HepG2 (cell line): ENCODE results near the gene NPBWR2. TPM values are rescaled to one million over a fixed set of nuclear protein-coding genes. Genes with fewer than 3 reads are reported as not detected.
A peak's percentile ranks its signal among the peaks of the same experiment; 100 is the strongest.

Experiments used
- CBX2 ChIP-seq, 2 experiments: fragments of 200-600 bp in 1 of 2; sonication (generic); formaldehyde crosslinking in 1 of 2; IDR thresholded peaks; 2 replicates each; pipeline versions ENCODE4 v1.7.0 to v1.8.1; 2018 to 2022; ENCODE audit warnings: low read depth in 2 of 2, low read length in 1 of 2, mild to moderate bottlenecking in 1 of 2, missing genetic modification reagents in 1 of 2
- CEBPB ChIP-seq: IDR thresholded peaks from 2 replicates; pipeline ENCODE4 v1.6.1; 2011; ENCODE audit warnings: low read depth, low read length, improper control_type of control experiment, borderline replicate concordance
- DPF2 ChIP-seq: sonication (generic); formaldehyde crosslinking; IDR thresholded peaks from 2 replicates; pipeline ENCODE4 v1.4.0; 2020; ENCODE audit warnings: mild to moderate bottlenecking, low read depth, missing genetic modification reagents, borderline replicate concordance
- ELF4 ChIP-seq: sonication (generic); formaldehyde crosslinking; IDR thresholded peaks from 2 replicates; pipeline ENCODE4 v1.5.0; 2020; ENCODE audit warnings: missing genetic modification reagents, mild to moderate bottlenecking, moderate library complexity, borderline replicate concordance
- EP300 ChIP-seq, 3 experiments: sonication (generic) in 1 of 3; formaldehyde crosslinking in 1 of 3; IDR thresholded peaks; 2 replicates each; pipeline versions ENCODE4 v1.5.1 to v1.6.1; 2011 to 2020; ENCODE audit warnings: low read depth in 2 of 3, low read length in 2 of 3, borderline replicate concordance in 1 of 3, improper control_type of control experiment in 1 of 3, mild to moderate bottlenecking in 1 of 3, missing genetic modification reagents in 1 of 3, moderate library complexity in 1 of 3
- HNRNPLL ChIP-seq: fragments of 200-400 bp; formaldehyde crosslinking; IDR thresholded peaks from 2 replicates; pipeline ENCODE4 v1.6.1; 2017; ENCODE audit warnings: mild to moderate bottlenecking, low read depth, low read length; ENCODE audit not compliant: poor library complexity, severe bottlenecking
- MAFG ChIP-seq: sonication (generic); formaldehyde crosslinking; IDR thresholded peaks from 2 replicates; pipeline ENCODE4 v1.5.1; 2020; ENCODE audit warnings: mild to moderate bottlenecking, missing genetic modification reagents
- MATR3 ChIP-seq: sonication (generic); formaldehyde crosslinking; IDR thresholded peaks from 2 replicates; pipeline ENCODE4 v1.4.0; 2020; ENCODE audit warnings: missing genetic modification reagents
- MAZ ChIP-seq, 2 experiments: sonication (generic) in 1 of 2; formaldehyde crosslinking in 1 of 2; IDR thresholded peaks; 2 replicates each; pipeline versions ENCODE4 v1.5.0 to v1.6.1; 2012 to 2020; ENCODE audit warnings: low read depth in 2 of 2, mild to moderate bottlenecking in 2 of 2, borderline replicate concordance in 1 of 2, improper control_type of control experiment in 1 of 2, low read length in 1 of 2, missing genetic modification reagents in 1 of 2, moderate library complexity in 1 of 2
- NFE2L2 ChIP-seq: fragments of 150-350 bp; IDR thresholded peaks from 2 replicates; pipeline ENCODE4 v1.6.1; 2014; ENCODE audit warnings: low read length
- NFIC ChIP-seq: IDR thresholded peaks from 2 replicates; pipeline ENCODE4 v1.6.1; 2012; ENCODE audit warnings: mild to moderate bottlenecking, low read length, inconsistent platforms
- STAG1 ChIP-seq: sonication (generic); formaldehyde crosslinking; IDR thresholded peaks from 2 replicates; pipeline ENCODE4 v1.4.0; 2020; ENCODE audit warnings: missing genetic modification reagents
- ZBTB21 ChIP-seq: sonication (generic); formaldehyde crosslinking; IDR thresholded peaks from 2 replicates; pipeline ENCODE4 v1.4.0; 2020; ENCODE audit warnings: missing genetic modification reagents
- ZIK1 ChIP-seq: sonication (generic); formaldehyde crosslinking; IDR thresholded peaks from 2 replicates; pipeline ENCODE4 v1.5.0; 2020; ENCODE audit warnings: mild to moderate bottlenecking, low read depth, missing genetic modification reagents, borderline replicate concordance
- ZNF256 ChIP-seq: sonication (generic); formaldehyde crosslinking; conservative IDR thresholded peaks from 2 replicates; pipeline ENCODE4 v1.4.0; 2020; ENCODE audit warnings: missing genetic modification reagents
- ZNF879 ChIP-seq: sonication (generic); formaldehyde crosslinking; IDR thresholded peaks from 2 replicates; pipeline ENCODE4 v1.8.1; 2023; ENCODE audit warnings: missing genetic modification reagents
- polyA plus RNA-seq, 8 experiments: library from polyadenylated mRNA; depleted of rRNA in 3 of 8; stranded (reverse) in 7 of 8; unstranded in 1 of 8; fragments of >200 nt; fragmentation: Illumina TruSeq in 4 of 8; extraction: Trizol in 4 of 8; gene quantifications; 2 replicates each; pipeline versions ENCODE4 v1.2.1 to v1.2.3, GENCODE V29; 2011 to 2016; ENCODE audit warnings: low read depth in 4 of 8, missing spikeins in 1 of 8, mixed read lengths in 1 of 8; ENCODE audit not compliant: insufficient read depth in 1 of 8
- total RNA-seq, 5 experiments: library from RNA; depleted of rRNA; stranded (reverse); fragments of >200 nt; fragmentation: Illumina TruSeq; extraction: Trizol; gene quantifications; 2 replicates each; pipeline ENCODE4 v1.2.3, GENCODE V29; 2016; ENCODE audit warnings: low read depth in 1 of 5
- TF ChIP-seq, protein P1 (sequence below): IDR thresholded peaks from 2 replicates; pipeline ENCODE4 v1.6.1; 2018; ENCODE audit warnings: missing genetic modification reagents, mild to moderate bottlenecking, missing compliant biosample characterization
- TF ChIP-seq, protein P2 (sequence below): sonication (generic); formaldehyde crosslinking; IDR thresholded peaks from 2 replicates; pipeline ENCODE4 v1.4.0; 2020; ENCODE audit warnings: missing genetic modification reagents
- TF ChIP-seq, protein P3 (sequence below): IDR thresholded peaks from 2 replicates; pipeline ENCODE4 v1.6.1; 2016; ENCODE audit warnings: missing compliant biosample characterization, missing genetic modification reagents, borderline replicate concordance

The NPBWR2 gene
- total and polyA plus RNA-seq, 2 of the 13 experiments (the other 11 are each of a cell fraction or from before 2014, with no cell fraction given), result not detected

DNA sequence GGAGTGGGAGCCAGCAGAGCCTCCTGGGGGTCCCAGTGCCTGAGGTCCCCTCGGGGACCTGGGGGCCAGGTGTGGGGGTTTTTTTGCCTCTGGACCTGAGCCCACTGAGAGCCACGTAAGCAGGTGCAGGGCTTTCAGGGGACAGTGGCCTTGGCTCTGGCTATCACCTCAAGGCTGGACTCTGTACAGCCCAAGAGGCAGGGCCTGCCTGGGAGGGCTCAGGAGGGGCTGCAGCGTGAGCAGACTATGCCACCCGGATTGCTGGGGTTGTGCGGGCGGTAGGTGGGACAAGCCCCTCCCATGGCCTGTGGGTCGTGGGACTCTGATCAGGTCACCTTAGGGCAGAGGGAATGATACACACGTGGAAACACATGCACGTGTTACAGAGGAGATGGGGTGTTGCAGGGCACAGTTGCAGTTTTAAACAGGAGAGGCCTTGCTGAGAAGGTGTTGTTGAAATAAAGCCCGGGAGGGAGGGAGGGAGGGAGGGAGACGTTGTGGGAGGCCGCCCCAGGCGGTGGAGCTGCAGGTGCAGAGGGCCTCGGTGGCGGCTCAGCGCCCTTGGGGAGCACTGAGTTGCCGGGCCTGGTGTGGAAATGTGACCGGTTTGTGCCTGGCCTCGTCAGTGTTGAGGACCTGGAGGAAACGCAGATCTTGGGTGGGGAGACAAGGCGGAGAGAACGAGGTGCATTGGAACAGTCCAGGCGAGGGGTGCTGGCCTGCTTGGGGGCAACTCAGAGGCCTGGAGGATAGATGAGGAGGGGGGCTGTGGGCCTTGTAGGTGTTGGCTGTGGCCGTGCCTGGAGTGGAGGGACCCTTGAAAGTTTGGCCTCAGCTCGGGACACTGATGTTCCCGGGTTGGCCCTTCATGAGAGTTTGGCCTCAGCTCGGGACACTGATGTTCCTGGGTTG lies 42.0 kb downstream of the NPBWR2 start (continued):
- TF ChIP-seq MATR3, result 0 out of 2 replicates have a peak, but pooled peaks have one; percentile 56
- TF ChIP-seq, protein P1, sequence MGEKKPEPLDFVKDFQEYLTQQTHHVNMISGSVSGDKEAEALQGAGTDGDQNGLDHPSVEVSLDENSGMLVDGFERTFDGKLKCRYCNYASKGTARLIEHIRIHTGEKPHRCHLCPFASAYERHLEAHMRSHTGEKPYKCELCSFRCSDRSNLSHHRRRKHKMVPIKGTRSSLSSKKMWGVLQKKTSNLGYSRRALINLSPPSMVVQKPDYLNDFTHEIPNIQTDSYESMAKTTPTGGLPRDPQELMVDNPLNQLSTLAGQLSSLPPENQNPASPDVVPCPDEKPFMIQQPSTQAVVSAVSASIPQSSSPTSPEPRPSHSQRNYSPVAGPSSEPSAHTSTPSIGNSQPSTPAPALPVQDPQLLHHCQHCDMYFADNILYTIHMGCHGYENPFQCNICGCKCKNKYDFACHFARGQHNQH (CRISPR knock-in tag), result peak; percentile 16; the same call in 1 of the 2 replicates
- TF ChIP-seq DPF2 (CRISPR knock-in tag), result peak; percentile 84
- TF ChIP-seq EP300 (IDR thresholded peaks at IDR 0.05; ENCODE audit: low read depth in 2 of 2, low read length in 2 of 2), result no peak
- 0 out of 2 replicates have a peak, but pooled peaks have one; percentile 15 for TF ChIP-seq EP300 (CRISPR knock-in tag; IDR thresholded peaks at IDR 0.05; ENCODE audit: borderline replicate concordance)
- no peak for TF ChIP-seq ZBTB21
- TF ChIP-seq STAG1 (CRISPR knock-in tag), result no peak
- 0 out of 2 replicates have a peak, but pooled peaks have one; percentile 19 for TF ChIP-seq MAZ (IDR thresholded peaks at IDR 0.05; ENCODE audit: borderline replicate concordance, low read depth, low read length)
- peak; percentile 84 for TF ChIP-seq MAZ (CRISPR knock-in tag; IDR thresholded peaks at IDR 0.05; ENCODE audit: low read depth)
- TF ChIP-seq, protein P2, sequence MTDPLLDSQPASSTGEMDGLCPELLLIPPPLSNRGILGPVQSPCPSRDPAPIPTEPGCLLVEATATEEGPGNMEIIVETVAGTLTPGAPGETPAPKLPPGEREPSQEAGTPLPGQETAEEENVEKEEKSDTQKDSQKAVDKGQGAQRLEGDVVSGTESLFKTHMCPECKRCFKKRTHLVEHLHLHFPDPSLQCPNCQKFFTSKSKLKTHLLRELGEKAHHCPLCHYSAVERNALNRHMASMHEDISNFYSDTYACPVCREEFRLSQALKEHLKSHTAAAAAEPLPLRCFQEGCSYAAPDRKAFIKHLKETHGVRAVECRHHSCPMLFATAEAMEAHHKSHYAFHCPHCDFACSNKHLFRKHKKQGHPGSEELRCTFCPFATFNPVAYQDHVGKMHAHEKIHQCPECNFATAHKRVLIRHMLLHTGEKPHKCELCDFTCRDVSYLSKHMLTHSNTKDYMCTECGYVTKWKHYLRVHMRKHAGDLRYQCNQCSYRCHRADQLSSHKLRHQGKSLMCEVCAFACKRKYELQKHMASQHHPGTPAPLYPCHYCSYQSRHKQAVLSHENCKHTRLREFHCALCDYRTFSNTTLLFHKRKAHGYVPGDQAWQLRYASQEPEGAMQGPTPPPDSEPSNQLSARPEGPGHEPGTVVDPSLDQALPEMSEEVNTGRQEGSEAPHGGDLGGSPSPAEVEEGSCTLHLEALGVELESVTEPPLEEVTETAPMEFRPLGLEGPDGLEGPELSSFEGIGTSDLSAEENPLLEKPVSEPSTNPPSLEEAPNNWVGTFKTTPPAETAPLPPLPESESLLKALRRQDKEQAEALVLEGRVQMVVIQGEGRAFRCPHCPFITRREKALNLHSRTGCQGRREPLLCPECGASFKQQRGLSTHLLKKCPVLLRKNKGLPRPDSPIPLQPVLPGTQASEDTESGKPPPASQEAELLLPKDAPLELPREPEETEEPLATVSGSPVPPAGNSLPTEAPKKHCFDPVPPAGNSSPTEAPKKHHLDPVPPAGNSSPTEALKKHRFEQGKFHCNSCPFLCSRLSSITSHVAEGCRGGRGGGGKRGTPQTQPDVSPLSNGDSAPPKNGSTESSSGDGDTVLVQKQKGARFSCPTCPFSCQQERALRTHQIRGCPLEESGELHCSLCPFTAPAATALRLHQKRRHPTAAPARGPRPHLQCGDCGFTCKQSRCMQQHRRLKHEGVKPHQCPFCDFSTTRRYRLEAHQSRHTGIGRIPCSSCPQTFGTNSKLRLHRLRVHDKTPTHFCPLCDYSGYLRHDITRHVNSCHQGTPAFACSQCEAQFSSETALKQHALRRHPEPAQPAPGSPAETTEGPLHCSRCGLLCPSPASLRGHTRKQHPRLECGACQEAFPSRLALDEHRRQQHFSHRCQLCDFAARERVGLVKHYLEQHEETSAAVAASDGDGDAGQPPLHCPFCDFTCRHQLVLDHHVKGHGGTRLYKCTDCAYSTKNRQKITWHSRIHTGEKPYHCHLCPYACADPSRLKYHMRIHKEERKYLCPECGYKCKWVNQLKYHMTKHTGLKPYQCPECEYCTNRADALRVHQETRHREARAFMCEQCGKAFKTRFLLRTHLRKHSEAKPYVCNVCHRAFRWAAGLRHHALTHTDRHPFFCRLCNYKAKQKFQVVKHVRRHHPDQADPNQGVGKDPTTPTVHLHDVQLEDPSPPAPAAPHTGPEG, result no peak
- TF ChIP-seq ZNF256, result no peak
- no peak for TF ChIP-seq ZNF879 (CRISPR knock-in tag)
- no peak for TF ChIP-seq NFE2L2
- no peak; the same call in 1 of the 2 replicates for TF ChIP-seq ZIK1 (CRISPR knock-in tag)
- TF ChIP-seq CBX2 (IDR thresholded peaks at IDR 0.05; ENCODE audit: low read depth, low read length), result no peak
- TF ChIP-seq CBX2 (CRISPR knock-in tag; IDR thresholded peaks at IDR 0.05; ENCODE audit: low read depth), result no peak
- peak; percentile 55 for TF ChIP-seq HNRNPLL
- no peak; the same call in 1 of the 2 replicates for TF ChIP-seq ELF4 (CRISPR knock-in tag)
- no peak for TF ChIP-seq CEBPB
- TF ChIP-seq NFIC, result no peak
- no peak for TF ChIP-seq MAFG (CRISPR knock-in tag)
- TF ChIP-seq, protein P3, sequence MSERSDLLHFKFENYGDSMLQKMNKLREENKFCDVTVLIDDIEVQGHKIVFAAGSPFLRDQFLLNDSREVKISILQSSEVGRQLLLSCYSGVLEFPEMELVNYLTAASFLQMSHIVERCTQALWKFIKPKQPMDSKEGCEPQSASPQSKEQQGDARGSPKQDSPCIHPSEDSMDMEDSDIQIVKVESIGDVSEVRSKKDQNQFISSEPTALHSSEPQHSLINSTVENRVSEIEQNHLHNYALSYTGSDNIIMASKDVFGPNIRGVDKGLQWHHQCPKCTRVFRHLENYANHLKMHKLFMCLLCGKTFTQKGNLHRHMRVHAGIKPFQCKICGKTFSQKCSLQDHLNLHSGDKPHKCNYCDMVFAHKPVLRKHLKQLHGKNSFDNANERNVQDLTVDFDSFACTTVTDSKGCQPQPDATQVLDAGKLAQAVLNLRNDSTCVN (CRISPR knock-in tag), result no peak; the same call in 1 of the 2 replicates
